ENCODE results near the gene WNT11. TPM values are rescaled to one million over a fixed set of nuclear protein-coding genes. Genes with fewer than 3 reads are reported as not detected.

The WNT11 gene
- total RNA-seq, 2 donors from 2014 or later: 39.2 to 59.3 TPM

DNA sequence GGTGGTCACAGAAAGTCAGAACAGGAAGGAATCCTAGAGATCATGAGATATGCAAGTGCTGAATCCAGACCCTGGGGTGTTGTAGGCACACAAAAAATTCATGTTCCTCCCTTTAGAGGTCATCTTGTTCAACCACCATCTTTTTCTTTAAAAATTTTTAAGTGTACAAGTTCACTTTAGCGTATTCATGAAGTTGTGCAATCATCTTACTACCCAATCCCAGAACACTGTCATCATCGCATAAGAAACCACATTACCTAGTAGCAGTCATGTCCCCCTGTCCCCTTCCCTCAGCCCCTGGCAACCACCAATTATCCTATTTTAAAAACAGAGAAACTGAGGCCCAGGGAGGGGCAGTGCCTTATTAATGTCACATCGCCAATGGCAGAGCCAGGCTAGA lies 20.3 kb upstream of the WNT11 start:
- no peak for DNase-seq (ENCODE audit: low spot score)
- intact Hi-C loops (cut with DNase I): no loop called here

DNA sequence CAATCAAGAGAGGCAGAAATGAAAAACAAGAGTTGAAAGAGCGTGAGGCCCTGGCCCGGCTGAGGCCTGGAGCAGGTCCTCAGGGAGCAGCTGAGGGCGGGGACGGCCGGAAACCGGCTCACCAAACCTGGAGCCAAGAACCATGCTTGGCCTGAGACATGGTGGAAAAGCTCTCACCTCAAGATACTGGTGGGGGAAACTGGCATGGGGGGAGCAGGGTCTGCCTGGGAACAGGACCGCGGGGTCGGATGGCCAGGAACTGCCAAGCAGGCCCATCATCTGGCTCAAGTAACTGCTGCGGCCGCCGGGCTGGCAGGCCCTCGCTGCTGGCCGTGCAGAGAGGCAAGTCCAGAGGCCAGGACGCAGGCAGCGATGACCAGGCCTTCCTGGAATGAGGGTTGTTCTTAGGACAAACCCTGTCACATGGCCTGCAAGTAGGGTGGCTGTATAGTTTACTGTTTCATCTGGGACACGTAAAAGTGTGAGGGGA lies 18.9 kb upstream of the WNT11 start:
- DNase-seq (ENCODE audit: low spot score): peak; percentile 92
- intact Hi-C loops (cut with DNase I): no loop called here

- intact Hi-C loops (cut with DNase I): no loop called here
- DNase-seq (ENCODE audit: low spot score): no peak
Measured at GRCh38 chr11:76224461-76225121, 18.3 kb upstream of the WNT11 start.

- DNase-seq (ENCODE audit: low spot score): no peak
- intact Hi-C loops (cut with DNase I): no loop called here
Measured at GRCh38 chr11:76221365-76221764, 15.1 kb upstream of the WNT11 start.

DNA sequence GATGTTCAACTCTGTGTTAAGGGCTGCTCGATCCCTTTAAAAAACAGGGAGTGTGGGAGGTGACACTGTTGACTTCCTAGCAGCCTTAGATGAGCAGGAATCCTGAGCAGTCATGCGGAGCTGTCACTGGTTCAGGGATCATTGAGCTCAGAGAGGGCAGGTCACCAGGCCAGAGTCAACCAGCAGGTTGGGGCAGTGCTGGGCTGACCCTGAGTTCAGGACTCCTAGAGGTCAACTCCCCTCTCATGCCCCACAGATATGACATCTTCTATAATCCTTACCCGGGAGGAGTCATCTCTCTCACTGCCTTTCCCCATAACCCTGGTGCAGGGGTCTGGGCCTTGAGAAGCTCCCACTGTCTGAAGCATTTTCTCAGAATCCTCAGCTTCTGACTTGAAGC lies 12.9 kb upstream of the WNT11 start:
- intact Hi-C loops (cut with DNase I): no loop called here
- peak; percentile 53 for DNase-seq (ENCODE audit: low spot score)

DNA sequence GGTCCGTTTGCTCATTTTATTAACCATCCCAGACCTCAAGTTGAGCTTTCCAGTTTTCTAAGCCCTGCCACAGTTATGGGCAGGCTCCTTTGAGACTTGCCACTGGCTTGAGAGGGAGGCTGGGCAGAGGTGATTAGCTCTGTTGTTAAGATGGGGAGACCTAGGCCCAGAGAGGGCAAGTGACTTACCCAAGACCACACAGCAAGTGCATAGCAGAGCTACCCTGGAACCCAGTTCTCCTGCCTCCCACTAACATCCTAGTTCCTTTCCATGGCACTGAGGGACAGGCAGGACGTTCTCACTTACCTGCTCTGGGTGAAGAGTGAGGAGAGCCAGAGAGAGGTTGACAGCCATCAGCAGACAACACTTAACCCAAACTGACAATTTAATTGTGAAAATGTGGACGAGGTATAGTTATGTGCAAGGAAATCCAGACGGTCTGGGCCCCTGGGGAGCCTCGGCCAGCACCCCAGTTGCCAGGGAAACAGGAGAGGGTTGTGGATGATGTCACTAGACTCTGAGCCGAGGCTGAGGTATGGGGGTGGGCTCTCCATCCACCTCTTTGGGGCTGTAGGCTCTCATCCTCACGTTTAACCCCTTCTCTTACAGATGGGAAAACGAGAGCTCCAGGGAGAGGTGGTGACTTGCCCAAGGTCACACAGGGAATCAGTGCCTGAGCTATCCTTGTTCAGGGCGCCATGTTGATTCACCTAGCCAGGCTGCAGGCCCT lies 12.3 kb upstream of the WNT11 start:
- intact Hi-C loops (cut with DNase I): no loop called here
- peak; percentile 8 for DNase-seq (ENCODE audit: low spot score)

DNA sequence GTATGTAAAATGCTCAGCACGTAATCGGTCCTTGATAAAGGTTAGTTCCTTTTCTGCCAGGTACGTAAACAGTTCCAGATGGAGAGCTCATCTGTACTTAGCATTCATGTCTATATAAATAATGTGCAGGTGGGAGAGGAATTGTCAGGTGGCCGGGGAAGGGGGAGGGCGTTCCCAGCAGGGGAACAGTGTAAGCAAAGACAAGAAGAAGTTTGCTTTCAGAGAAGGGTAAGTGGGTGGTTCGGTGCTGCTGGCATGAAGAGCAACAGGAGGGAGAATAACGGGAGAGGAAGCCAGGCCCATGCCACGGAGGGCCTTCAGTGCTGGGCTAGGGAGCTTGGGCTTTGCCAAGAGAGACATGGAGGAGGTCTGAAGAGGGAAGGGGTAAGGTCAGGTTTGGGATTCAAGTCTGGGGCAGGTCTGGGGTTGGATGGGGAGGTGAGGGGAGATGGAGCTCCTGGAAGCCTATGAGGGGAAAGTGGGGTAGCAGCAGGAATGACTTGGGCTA lies 11.4 kb upstream of the WNT11 start:
- peak; percentile 47 for DNase-seq (ENCODE audit: low spot score)

GRCh38 chr11:76216536-76217325 lies 10.4 kb upstream of the WNT11 start:
- peak; percentile 83 for DNase-seq (ENCODE audit: low spot score)
- intact Hi-C loops (cut with DNase I): no loop called here

More for the DNA sequence above, 11.4 kb upstream of the WNT11 start:
- intact Hi-C loops (cut with DNase I): no loop called here

DNA sequence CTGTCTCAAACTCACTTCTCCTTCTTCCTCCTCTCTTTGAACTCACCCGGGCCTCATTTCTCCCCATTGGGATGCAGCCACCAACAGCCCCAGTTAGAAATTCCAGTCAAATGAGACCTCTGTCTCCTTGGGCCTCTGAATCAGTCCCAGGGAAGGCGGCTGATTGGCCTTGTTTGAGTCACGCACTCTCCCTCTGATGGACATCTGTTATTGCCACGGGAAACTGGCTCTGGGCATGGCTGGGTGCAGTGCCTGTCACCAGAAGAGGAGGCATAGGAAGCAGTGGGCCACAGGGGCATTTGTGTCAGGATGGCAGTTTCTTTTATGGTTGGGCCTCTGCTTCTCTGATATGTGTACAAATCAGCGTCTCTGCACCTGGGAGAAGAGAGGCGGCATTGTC lies 9.6 kb upstream of the WNT11 start:
- intact Hi-C loops (cut with DNase I): no loop called here
- peak; percentile 67 for DNase-seq (ENCODE audit: low spot score)

DNA sequence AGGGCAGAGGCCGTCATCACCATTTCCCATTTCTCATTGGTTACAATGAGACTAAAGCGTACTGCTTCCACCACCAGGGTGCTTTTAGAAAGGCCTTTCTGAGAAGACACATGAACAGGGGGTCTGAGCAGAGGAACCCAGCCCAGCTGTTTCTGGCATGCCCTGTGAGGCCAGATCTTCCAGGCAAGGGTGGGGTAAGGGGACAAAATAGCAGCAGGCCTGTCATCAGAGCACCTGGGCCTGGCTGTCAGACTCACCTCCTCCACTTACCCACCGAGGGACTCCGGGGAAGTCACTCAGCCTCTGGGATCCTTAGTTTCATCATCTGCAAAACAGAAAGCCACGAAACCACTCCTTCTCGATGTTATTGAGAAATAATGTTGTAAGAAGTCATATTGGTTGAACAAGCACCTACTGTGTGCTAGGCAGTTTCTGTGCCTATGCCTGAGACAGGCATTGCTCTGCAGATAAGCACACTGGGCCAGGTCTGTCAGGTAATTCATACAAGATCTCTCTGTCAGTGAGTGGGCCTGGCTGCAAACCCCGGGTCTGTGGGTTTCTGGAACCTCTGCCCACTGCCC lies 8.8 kb upstream of the WNT11 start:
- DNase-seq (ENCODE audit: low spot score): peak; percentile 31
- intact Hi-C loops (cut with DNase I): no loop called here

GRCh38 chr11:76214186-76214585 lies 7.9 kb upstream of the WNT11 start:
- DNase-seq (ENCODE audit: low spot score): peak; percentile 31
- intact Hi-C loops (cut with DNase I): no loop called here

- intact Hi-C loops (cut with DNase I): no loop called here
- DNase-seq (ENCODE audit: low spot score): no peak
Measured at GRCh38 chr11:76212086-76213035, 6.1 kb upstream of the WNT11 start.

- intact Hi-C loops (cut with DNase I): no loop called here
- no peak for DNase-seq (ENCODE audit: low spot score)
Measured at GRCh38 chr11:76210931-76211851, 4.9 kb upstream of the WNT11 start.

GRCh38 chr11:76209973-76210930 lies 4.0 kb upstream of the WNT11 start:
- intact Hi-C loops (cut with DNase I): loop anchor here (5.0 to 10.0 kb wide), 3 partner anchors 102 to 305 kb away; no protein-coding TSS in a partner anchor
- peak; percentile 94 for DNase-seq (ENCODE audit: low spot score)

DNA sequence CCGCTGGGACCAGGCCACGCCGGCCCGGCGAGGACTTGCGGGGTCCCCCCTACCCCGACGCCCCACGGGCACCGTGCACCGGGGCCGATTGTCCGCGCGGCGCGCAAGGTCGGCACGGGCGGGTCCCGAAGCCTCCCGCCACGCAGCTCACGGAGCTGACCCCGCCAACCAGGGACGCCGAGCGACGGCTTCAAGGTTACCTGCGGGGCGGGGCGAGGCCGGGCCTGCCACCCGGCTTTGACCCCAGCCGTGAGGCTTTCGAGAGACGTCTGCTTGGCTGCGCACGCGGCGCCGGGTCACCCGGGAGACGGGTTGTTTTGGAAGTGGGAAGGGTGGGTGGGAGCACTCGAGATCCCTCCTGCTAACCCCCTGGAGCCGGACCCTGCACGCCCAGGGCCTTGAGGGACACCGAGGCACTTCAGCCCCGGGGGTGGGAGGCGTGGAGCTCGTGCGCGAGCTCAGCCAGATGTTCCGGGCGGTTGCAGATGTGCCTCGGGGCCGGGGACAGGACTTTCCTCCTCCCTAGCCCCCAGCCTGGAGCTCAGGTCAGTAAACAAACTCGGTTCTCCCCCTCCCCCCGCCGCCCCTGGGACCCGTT lies 3.2 kb upstream of the WNT11 start:
- intact Hi-C loops (cut with DNase I): loop anchor here (5.0 to 10.0 kb wide), 3 partner anchors 103 to 305 kb away; no protein-coding TSS in a partner anchor

More for the DNA sequence above, 3.2 kb upstream of the WNT11 start:
- DNase-seq (ENCODE audit: low spot score): no peak

Measured in posterior vena cava (tissue), 2 donors.